Bone marrow (tissue), 2 donors: ENCODE measurements around the gene SDC1.

Source experiments
- DNase-seq, 2 donors: peaks; one replicate each; lab custom pipeline; 2025; lab: John Stamatoyannopoulos, UW

SDC1 gene

GRCh38 chr2:20169796-20170703, 54.9 kb downstream of the SDC1 start:
- no peak for DNase-seq

GRCh38 chr2:20168727-20169696, 55.9 kb downstream of the SDC1 start:
- DNase-seq: no peak

- DNase-seq: no peak
These were observed 56.7 kb downstream of the SDC1 start for GRCh38 chr2:20168048-20168726.

GRCh38 chr2:20167356-20167755, 57.6 kb downstream of the SDC1 start:
- DNase-seq: no peak

DNA sequence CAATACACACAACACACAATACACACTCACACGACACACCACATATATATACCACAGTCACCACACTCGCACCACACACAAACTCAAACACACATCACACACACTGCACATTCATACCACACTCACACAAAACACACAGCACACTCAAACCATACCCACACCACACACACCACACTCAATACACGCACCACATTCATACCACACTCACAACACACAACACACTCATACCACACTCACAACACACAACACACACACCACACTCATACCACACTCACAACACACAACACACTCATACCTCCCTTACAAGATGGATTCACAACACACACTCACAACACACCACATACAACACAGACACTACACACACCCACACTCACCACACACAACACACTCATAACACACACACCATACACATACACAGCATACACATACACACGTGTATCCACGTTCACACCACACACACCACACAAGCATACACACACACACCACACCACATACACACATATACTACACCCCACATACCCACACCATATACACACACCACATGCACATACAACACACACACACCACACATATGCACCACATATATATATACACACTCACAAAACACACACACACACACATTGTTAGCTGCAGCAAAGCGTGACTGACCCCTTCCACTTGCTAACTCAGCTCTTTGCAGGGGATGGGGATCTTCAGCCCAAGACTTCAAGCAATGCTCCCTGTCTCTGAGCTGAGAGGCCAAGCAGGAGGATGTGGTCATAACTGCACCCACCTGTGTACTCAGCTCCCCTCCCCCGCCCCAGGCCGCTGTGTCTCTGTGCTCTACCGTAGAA, 59.0 kb downstream of the SDC1 start:
- DNase-seq: no peak

GRCh38 chr2:20164734-20165478, 60.0 kb downstream of the SDC1 start:
- DNase-seq: no peak

GRCh38 chr2:20164061-20164733, 60.7 kb downstream of the SDC1 start:
- no peak for DNase-seq

GRCh38 chr2:20159411-20160070, 65.4 kb downstream of the SDC1 start:
- DNase-seq: no peak

- no peak for DNase-seq
These were observed 67.6 kb downstream of the SDC1 start for GRCh38 chr2:20157193-20157891.

DNA sequence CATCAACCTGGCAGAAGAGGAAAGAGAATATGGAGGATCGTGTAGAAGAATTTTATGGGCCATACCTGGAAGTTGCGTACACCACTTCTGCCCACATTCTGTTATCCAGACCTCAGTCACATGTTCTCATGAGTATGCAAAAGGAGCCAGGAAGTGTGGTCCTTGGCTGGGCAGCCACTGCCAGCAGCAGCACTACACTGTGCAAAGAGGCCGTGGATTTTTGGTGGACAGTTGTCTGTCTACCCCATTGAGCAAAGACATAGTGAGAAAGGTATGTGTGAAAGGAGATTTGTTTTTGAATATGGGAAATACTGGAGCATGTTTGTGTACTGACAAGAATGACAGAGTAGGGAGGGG, 68.1 kb downstream of the SDC1 start:
- DNase-seq: no peak

GRCh38 chr2:20156076-20156759, 68.7 kb downstream of the SDC1 start:
- no peak for DNase-seq

GRCh38 chr2:20153131-20153851, 71.6 kb downstream of the SDC1 start:
- no peak for DNase-seq

DNA sequence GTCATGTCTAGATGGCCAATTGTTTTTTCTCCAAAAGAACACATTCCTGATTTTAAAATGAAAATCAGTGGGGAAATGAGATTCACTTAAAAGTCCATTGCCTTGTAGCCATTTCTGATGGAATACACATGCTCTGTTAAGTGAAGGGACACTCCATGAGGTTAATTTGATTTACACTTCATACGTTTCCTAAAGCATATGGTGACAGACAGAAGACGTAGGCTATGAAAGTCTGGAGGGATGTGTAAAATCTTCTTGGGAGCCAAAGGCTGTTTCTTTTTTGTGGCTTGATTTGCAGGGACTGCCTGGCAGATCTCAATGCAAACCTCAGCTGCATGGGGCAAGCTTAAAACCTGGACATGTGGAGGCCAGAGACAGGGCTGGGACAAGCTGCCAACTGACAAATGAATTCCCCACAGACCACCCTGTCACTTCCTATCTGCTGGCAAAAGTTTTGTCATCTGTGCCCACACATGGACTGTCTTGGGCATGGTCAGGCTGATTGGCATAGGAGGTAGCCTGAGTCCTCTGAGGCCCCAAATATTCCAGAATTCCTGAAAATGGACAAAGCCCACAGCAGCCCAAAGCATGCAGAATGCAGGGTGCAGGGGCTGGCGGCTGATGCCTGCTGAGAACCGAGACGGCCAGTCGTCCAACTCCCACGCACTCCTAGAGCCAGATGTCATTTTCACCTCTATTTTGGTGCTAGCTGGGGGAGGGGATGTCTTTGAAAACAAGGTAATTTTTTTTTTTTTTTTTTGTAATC, 73.9 kb downstream of the SDC1 start:
- no peak for DNase-seq
